ENCODE measurements around the gene DPP6.

GRCh38 chr7:154304231-154304630, 252.0 kb downstream of the DPP6 start:
- TF ChIP-seq CTCF (optimal IDR thresholded peaks at IDR 0.05 in 1 of 3, IDR thresholded peaks at IDR 0.05 in 1 of 3, conservative IDR thresholded peaks at IDR 0.05 in 1 of 3; ENCODE audit: extremely low read depth in 1 of 3, insufficient read depth in 2 of 3, low read length in 3 of 3) (no peak), EZH2 (IDR thresholded peaks at IDR 0.05; ENCODE audit: low read length) (no peak)

Data from keratinocyte (primary cell).